Measurements from ENCODE around the gene ST6GALNAC4. TPM values are rescaled to one million over a fixed set of nuclear protein-coding genes. Genes with fewer than 3 reads are reported as not detected.

The ST6GALNAC4 gene
- total and polyA plus RNA-seq, 9 of the 15 experiments (the other 6 are each of a cell fraction or from before 2014, with no cell fraction given): 2.6 to 43.1 (median 15.4) TPM

DNA sequence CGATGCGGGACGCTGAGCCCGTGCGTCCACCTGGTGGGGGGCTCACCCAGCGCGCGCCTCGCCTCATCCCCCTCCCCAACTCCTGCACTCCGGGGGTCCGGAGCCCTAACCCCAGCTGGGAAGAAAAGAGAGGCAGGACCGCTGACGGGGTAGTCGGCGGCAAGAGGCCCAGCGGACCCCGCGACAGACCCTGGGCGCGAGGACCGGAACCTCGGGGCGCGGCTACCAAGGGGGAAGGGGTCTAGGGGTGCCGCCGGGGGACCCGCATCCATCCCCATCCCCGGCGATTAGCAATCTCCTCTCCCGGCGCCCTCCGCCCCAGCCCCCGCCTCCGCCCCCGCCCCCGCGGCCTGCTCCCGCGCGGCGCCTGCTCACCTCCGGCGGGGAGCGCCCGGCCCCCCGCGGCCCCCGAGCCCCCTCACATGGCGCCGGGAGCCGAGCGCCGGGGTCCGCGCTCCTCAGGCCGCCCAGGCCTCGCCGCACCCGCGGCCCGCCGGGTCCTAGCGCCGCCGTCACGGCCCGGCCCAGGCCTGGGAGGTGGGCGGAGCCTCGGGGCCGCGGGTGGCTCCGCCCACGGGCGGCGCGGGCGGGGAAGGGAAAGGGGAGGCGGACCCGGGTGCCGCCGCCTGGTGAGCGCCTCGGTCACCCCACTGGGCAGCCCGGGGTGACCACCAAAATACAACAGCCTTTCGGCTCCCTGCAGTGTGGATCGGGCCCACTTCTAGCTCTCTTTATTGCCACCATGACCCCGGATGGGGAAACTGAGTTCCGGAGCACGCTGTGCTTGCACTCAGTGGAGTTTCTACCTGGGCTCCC is 17.5 kb downstream of the ST6GALNAC4 start, which contains the start of gene ST6GALNAC6 (continued):
- TF ChIP-seq, protein P1, sequence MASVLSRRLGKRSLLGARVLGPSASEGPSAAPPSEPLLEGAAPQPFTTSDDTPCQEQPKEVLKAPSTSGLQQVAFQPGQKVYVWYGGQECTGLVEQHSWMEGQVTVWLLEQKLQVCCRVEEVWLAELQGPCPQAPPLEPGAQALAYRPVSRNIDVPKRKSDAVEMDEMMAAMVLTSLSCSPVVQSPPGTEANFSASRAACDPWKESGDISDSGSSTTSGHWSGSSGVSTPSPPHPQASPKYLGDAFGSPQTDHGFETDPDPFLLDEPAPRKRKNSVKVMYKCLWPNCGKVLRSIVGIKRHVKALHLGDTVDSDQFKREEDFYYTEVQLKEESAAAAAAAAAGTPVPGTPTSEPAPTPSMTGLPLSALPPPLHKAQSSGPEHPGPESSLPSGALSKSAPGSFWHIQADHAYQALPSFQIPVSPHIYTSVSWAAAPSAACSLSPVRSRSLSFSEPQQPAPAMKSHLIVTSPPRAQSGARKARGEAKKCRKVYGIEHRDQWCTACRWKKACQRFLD (CRISPR knock-in tag; IDR thresholded peaks at IDR 0.05): no peak
- TF ChIP-seq NR2C2 (CRISPR knock-in tag; IDR thresholded peaks at IDR 0.05) (no peak), NR2C2 (tag; IDR thresholded peaks at IDR 0.05) (peak; percentile 62; the same call in 1 of the 2 replicates), ZNF79 (CRISPR knock-in tag; IDR thresholded peaks at IDR 0.05; ENCODE audit: low read depth) (no peak), NR2C1 (IDR thresholded peaks at IDR 0.05) (no peak), NR2C1 (tag; IDR thresholded peaks at IDR 0.05) (no peak), ZNF146 (CRISPR knock-in tag; IDR thresholded peaks at IDR 0.05; ENCODE audit: unreplicated experiment) (no peak), TBP (optimal IDR thresholded peaks at IDR 0.05; ENCODE audit: low read depth, low read length) (peak; percentile 37), ELF1 (tag; IDR thresholded peaks at IDR 0.05) (no peak), SMAD4 (CRISPR knock-in tag; conservative IDR thresholded peaks at IDR 0.05) (no peak), NFIX (CRISPR knock-in tag; IDR thresholded peaks at IDR 0.05; ENCODE audit: low read depth) (no peak), SNRNP70 (optimal IDR thresholded peaks at IDR 0.05; ENCODE audit: low read depth, low read length) (no peak), RHOXF2B (CRISPR knock-in tag; conservative IDR thresholded peaks at IDR 0.05) (no peak), NFE2L1 (tag; IDR thresholded peaks at IDR 0.05; ENCODE audit: borderline replicate concordance, low read depth) (no peak), BRF2 (IDR thresholded peaks at IDR 0.05; ENCODE audit: borderline replicate concordance, insufficient read depth, insufficient read length) (no peak), CC2D1A (IDR thresholded peaks at IDR 0.05) (no peak)
- TF ChIP-seq, protein P2, sequence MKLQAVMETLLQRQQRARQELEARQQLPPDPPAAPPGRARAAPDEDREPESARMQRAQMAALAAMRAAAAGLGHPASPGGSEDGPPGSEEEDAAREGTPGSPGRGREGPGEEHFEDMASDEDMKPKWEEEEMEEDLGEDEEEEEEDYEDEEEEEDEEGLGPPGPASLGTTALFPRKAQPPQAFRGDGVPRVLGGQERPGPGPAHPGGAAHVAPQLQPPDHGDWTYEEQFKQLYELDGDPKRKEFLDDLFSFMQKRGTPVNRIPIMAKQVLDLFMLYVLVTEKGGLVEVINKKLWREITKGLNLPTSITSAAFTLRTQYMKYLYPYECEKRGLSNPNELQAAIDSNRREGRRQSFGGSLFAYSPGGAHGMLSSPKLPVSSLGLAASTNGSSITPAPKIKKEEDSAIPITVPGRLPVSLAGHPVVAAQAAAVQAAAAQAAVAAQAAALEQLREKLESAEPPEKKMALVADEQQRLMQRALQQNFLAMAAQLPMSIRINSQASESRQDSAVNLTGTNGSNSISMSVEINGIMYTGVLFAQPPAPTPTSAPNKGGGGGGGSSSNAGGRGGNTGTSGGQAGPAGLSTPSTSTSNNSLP (IDR thresholded peaks at IDR 0.05; ENCODE audit: borderline replicate concordance, low read depth, low read length): no peak
- TF ChIP-seq, protein P3, sequence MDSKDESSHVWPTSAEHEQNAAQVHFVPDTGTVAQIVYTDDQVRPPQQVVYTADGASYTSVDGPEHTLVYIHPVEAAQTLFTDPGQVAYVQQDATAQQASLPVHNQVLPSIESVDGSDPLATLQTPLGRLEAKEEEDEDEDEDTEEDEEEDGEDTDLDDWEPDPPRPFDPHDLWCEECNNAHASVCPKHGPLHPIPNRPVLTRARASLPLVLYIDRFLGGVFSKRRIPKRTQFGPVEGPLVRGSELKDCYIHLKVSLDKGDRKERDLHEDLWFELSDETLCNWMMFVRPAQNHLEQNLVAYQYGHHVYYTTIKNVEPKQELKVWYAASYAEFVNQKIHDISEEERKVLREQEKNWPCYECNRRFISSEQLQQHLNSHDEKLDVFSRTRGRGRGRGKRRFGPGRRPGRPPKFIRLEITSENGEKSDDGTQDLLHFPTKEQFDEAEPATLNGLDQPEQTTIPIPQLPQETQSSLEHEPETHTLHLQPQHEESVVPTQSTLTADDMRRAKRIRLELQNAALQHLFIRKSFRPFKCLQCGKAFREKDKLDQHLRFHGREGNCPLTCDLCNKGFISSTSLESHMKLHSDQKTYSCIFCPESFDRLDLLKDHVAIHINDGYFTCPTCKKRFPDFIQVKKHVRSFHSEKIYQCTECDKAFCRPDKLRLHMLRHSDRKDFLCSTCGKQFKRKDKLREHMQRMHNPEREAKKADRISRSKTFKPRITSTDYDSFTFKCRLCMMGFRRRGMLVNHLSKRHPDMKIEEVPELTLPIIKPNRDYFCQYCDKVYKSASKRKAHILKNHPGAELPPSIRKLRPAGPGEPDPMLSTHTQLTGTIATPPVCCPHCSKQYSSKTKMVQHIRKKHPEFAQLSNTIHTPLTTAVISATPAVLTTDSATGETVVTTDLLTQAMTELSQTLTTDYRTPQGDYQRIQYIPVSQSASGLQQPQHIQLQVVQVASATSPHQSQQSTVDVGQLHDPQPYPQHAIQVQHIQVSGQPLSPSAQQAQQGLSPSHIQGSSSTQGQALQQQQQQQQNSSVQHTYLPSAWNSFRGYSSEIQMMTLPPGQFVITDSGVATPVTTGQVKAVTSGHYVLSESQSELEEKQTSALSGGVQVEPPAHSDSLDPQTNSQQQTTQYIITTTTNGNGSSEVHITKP (IDR thresholded peaks at IDR 0.05; ENCODE audit: partially characterized antibody): no peak
